IPS-20b (cell line): ENCODE data around the gene TBC1D4.

Experiments
- H3K27ac ChIP-seq: one replicate; pipeline ENCODE4 v1.5.1; 2013; ENCODE audit warnings: low read length
- H3K27me3 ChIP-seq: 2 replicates; pipeline ENCODE4 v1.6.1; 2013; ENCODE audit warnings: mild to moderate bottlenecking, low read length, inconsistent platforms; ENCODE audit not compliant: insufficient read depth
- H3K36me3 ChIP-seq: 2 replicates; pipeline ENCODE4 v1.6.1; 2013; ENCODE audit warnings: low read depth, mild to moderate bottlenecking, inconsistent platforms, low read length, moderate library complexity; ENCODE audit not compliant: insufficient read depth
- H3K4me1 ChIP-seq: 2 replicates; pipeline ENCODE4 v1.6.1; 2013; ENCODE audit warnings: mild to moderate bottlenecking, control low read depth, inconsistent platforms, low read length, moderate library complexity; ENCODE audit not compliant: insufficient read depth
- H3K4me3 ChIP-seq: 2 replicates; pipeline ENCODE4 v1.5.1; 2013; ENCODE audit warnings: mild to moderate bottlenecking, low read length, inconsistent platforms
- H3K9ac ChIP-seq: 2 replicates; pipeline ENCODE4 v1.6.1; 2013; ENCODE audit warnings: low read depth, mild to moderate bottlenecking, inconsistent platforms, low read length, moderate library complexity
- H3K9me3 ChIP-seq: 2 replicates; pipeline ENCODE4 v1.6.1; 2013; ENCODE audit warnings: mild to moderate bottlenecking, low read depth, low read length, inconsistent platforms; ENCODE audit not compliant: insufficient read depth

Gene TBC1D4

DNA sequence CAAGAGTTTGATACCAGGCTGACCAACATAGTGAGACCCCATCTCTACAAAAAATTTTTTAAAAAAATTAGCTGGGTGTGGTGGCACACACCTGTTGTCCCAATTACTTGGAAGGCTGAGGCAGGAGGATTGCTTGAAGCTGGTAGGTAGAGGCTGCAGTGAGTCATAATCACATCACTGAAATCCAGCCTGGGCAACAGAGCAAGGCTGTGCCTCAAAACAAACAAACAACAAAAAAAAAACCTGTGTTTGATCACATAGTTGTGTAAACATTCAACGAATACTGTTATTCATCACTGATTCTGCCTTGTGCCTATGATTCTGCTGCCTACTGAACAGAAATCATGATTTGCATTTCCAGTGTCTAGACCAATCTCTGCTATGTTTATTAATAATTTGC lies 134.0 kb downstream of the TBC1D4 start:
- Histone ChIP-seq H3K4me3 (no peak overlapping the region), H3K27ac (no peak overlapping the region), H3K4me1 (no peaks in the 10 kb centered on the region), H3K27me3 (no peaks in the 10 kb centered on the region), H3K9me3 (no peaks in the 10 kb centered on the region), H3K9ac (no peak overlapping the region), H3K36me3 (peaks cover 19% of the 10 kb centered on the region; the same call in 1 of the 2 replicates)

- H3K4me1 ChIP-seq: no peaks in the 10 kb centered on the region
- H3K9me3 ChIP-seq: no peaks in the 10 kb centered on the region
- no peak overlapping the region for H3K27ac ChIP-seq
- H3K4me3 ChIP-seq: no peak overlapping the region
- H3K36me3 ChIP-seq: peaks cover 19% of the 10 kb centered on the region; the same call in 1 of the 2 replicates
- H3K9ac ChIP-seq: no peak overlapping the region
- no peaks in the 10 kb centered on the region for H3K27me3 ChIP-seq
Measured at GRCh38 chr13:75347457-75347856, 134.5 kb downstream of the TBC1D4 start.

DNA sequence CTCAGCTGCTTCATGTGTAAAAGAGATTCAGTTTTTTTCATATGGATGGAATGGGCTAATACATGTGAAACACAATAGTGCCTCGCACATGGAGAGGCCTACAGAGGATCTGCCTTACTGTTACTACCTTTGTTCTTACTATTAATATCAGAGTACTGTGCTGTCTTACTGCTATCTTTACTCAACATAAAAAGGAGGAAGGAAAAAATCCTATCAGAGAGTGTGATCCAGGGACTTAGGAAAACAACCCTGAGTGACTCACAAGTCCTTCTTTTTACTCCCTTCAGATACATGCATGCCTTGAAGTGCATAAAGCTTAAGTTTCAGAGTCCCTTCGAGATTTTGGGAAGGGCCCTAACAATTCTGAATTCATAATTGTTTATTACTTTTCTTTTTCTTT lies 136.8 kb downstream of the TBC1D4 start:
- Histone ChIP-seq H3K27me3 (no peaks in the 10 kb centered on the region), H3K4me3 (no peak overlapping the region), H3K36me3 (peaks cover 23% of the 10 kb centered on the region; the same call in 1 of the 2 replicates), H3K27ac (no peak overlapping the region), H3K9me3 (no peaks in the 10 kb centered on the region), H3K4me1 (no peaks in the 10 kb centered on the region), H3K9ac (no peak overlapping the region)

DNA sequence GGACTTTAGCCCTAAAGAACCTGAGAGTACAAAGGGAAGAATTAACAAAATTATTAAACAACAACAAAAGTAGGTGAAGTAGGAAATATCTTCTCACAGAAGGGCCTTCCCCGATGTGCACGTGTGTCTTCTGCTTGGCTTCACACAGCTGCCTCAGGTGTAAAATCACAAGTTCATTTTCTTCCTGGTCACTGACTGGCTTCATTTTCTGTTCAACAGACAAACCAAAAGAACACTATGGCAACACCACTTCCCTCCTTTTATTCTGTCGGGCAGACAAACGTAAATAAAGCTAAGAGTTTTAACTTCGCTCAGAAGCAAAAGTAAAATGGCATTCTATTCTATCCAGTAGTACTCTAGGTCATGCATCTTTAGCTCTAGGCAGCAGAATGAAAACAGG lies 140.9 kb downstream of the TBC1D4 start:
- Histone ChIP-seq H3K4me1 (no peaks in the 10 kb centered on the region; the same call in 1 of the 2 replicates), H3K27ac (no peak overlapping the region), H3K4me3 (no peak overlapping the region), H3K27me3 (no peaks in the 10 kb centered on the region), H3K9me3 (no peaks in the 10 kb centered on the region), H3K9ac (no peak overlapping the region), H3K36me3 (peaks cover 14% of the 10 kb centered on the region; the same call in 1 of the 2 replicates)

GRCh38 chr13:75339635-75340374 lies 142.2 kb downstream of the TBC1D4 start:
- H3K9me3 ChIP-seq: no peaks in the 10 kb centered on the region
- no peaks in the 10 kb centered on the region for H3K27me3 ChIP-seq
- peaks cover 14% of the 10 kb centered on the region; the same call in 1 of the 2 replicates for H3K36me3 ChIP-seq
- H3K4me1 ChIP-seq: no peaks in the 10 kb centered on the region; the same call in 1 of the 2 replicates
- no peak overlapping the region for H3K27ac ChIP-seq
- no peak overlapping the region for H3K9ac ChIP-seq
- no peak overlapping the region for H3K4me3 ChIP-seq

- Histone ChIP-seq H3K4me3 (no peak overlapping the region), H3K9me3 (no peaks in the 10 kb centered on the region), H3K36me3 (peaks cover 16% of the 10 kb centered on the region; the same call in 1 of the 2 replicates), H3K27ac (no peak overlapping the region), H3K4me1 (peaks cover 19% of the 10 kb centered on the region), H3K27me3 (no peaks in the 10 kb centered on the region), H3K9ac (no peak overlapping the region)
Measured at GRCh38 chr13:75334634-75335447, 147.1 kb downstream of the TBC1D4 start.

DNA sequence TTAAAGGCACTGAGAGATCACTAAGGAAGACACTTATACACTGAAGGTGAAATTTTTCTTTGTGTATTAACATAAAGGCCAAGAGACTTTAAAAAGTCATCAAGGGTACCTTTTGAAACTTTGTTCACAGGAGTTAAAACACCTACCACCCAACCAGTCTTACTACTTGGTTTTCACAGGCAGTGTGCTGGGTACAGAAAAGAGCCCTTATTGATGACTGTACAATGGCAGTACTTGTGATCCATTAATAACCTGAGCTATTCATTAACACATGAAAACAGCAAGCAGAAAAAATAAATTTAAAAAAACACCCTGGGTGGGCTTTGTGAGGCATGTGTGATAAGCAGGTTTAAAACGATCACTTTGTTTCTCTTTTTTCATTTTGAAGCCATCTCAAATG lies 148.9 kb downstream of the TBC1D4 start:
- peaks cover 16% of the 10 kb centered on the region; the same call in 1 of the 2 replicates for H3K36me3 ChIP-seq
- no peaks in the 10 kb centered on the region for H3K9me3 ChIP-seq
- no peak overlapping the region for H3K9ac ChIP-seq
- no peaks in the 10 kb centered on the region for H3K27me3 ChIP-seq
- H3K4me1 ChIP-seq: peaks cover 27% of the 10 kb centered on the region
- H3K27ac ChIP-seq: no peak overlapping the region
- H3K4me3 ChIP-seq: no peak overlapping the region

GRCh38 chr13:75331792-75332349 lies 150.1 kb downstream of the TBC1D4 start:
- peaks cover 27% of the 10 kb centered on the region for H3K4me1 ChIP-seq
- H3K9me3 ChIP-seq: no peaks in the 10 kb centered on the region

GRCh38 chr13:75330770-75331169 lies 151.2 kb downstream of the TBC1D4 start:
- Histone ChIP-seq H3K36me3 (peaks cover 19% of the 10 kb centered on the region), H3K4me1 (peaks cover 27% of the 10 kb centered on the region), H3K9me3 (no peaks in the 10 kb centered on the region)

More at GRCh38 chr13:75331792-75332349, 150.1 kb downstream of the TBC1D4 start:
- Histone ChIP-seq H3K27me3 (no peaks in the 10 kb centered on the region), H3K9ac (no peak overlapping the region), H3K36me3 (peaks cover 15% of the 10 kb centered on the region; the same call in 1 of the 2 replicates), H3K27ac (no peak overlapping the region), H3K4me3 (no peak overlapping the region)

DNA sequence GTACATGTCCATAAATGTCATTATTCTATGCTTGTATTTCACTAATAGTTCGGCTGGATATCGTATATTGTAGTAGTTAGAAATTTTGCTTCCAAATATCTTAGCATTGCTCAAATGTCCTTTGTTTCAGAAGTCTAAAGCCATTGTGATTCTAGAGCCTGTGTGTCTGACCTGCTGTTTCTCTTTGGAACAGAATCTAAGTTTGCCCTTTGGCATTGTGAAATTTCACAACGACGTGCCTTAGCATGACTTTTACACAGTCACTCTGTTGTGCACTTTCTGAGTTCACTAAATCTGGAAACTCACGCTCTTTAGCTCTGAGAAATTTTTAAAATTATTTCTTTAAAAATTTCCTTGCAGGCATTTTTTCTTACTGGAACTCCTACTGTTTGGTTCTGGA lies 152.2 kb downstream of the TBC1D4 start:
- Histone ChIP-seq H3K27ac (no peak overlapping the region), H3K9ac (0 out of 2 replicates have a peak overlapping the region, but pooled peaks have one; percentile 7), H3K27me3 (no peaks in the 10 kb centered on the region), H3K36me3 (peaks cover 20% of the 10 kb centered on the region), H3K4me1 (peaks cover 27% of the 10 kb centered on the region), H3K9me3 (no peaks in the 10 kb centered on the region), H3K4me3 (no peak overlapping the region)

More at GRCh38 chr13:75330770-75331169, 151.2 kb downstream of the TBC1D4 start:
- no peak overlapping the region for H3K27ac ChIP-seq
- no peak overlapping the region for H3K9ac ChIP-seq
- no peak overlapping the region for H3K4me3 ChIP-seq
- H3K27me3 ChIP-seq: no peaks in the 10 kb centered on the region

DNA sequence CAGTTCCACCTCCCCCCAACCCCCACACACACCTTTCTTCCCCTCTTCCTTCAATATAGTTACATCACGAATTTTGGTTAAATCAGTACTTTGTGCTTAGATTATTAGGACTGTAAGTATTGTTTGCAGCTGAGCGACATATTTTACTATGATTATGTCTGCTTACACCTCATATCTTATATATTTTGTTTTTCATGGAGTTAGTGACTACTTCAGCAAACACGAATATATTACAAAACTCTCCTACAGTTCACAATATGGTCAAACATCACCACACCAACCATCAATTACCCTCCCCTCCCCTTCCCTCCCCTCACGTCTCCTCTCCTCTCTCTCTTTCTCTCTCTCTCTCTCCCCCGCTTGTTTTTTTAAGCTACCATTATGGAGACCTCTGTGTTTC lies 152.9 kb downstream of the TBC1D4 start:
- Histone ChIP-seq H3K27ac (no peak overlapping the region), H3K4me3 (no peak overlapping the region), H3K4me1 (peaks cover 27% of the 10 kb centered on the region), H3K36me3 (peaks cover 20% of the 10 kb centered on the region), H3K27me3 (no peaks in the 10 kb centered on the region), H3K9me3 (no peaks in the 10 kb centered on the region), H3K9ac (no peak overlapping the region)
